GM23248 (cell line): Measurements from ENCODE around the gene FICD.

Experiments
- EZH2 ChIP-seq: fragments of 200-600 bp; sonication (generic); IDR thresholded peaks from 2 replicates; pipeline ENCODE4 v1.6.1; 2018; ENCODE audit warnings: antibody characterized with exemption, mild to moderate bottlenecking; ENCODE audit not compliant: insufficient read depth, poor library complexity, severe bottlenecking
- EZH2phosphoT487 ChIP-seq: fragments of 200-600 bp; sonication (generic); IDR thresholded peaks from 2 replicates; pipeline ENCODE4 v1.6.1; 2018; ENCODE audit warnings: antibody characterized with exemption, moderate library complexity, mild to moderate bottlenecking, low read depth; ENCODE audit not compliant: insufficient read depth

DNA sequence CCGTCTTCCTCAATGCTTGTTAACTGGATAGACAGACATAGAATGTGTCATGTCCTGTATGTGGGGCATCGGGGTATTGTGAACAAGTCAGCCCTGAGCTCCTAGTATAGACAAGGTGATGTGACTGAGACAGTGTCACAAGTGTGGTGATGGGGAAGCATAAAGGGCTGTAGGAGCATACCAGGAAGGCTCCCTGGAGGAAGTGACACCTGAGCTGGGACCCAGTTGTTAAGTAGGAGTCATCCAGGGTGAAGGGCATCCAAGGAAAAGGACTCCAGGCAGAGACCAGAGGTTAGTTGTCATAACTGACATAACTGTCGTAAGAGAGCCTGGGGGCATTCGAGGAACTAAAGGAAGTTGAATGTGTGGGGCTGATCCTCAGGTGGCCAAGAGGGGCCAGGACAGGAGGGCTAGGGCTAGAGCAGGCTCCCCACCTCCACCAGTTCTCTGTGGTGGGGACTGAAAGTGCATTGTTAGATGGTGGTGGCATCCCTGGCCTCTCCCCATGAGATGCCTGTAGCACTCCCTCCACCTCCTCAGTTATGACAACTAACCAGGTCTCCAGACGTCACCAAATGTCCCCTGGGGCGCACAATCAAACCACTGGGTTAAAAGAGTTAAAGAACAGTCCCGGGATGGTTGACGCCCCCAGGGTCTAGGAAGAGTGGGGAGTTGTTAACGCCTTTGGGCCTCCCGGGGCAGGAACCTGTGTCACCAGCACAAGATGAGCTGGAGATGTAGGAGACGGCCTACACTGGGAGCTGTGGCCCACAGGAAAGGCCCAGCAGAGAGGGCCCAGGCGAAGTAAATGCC lies 2.4 kb downstream of the FICD start:
- TF ChIP-seq EZH2, result no peak
- no peak for TF ChIP-seq EZH2phosphoT487
